ENCODE data around the gene ADARB1. TPM values are rescaled to one million over a fixed set of nuclear protein-coding genes. Genes with fewer than 3 reads are reported as not detected.

ADARB1 gene
- total and polyA plus RNA-seq, 2 donors (not counting 1 experiment from before 2014, with no cell fraction given): 17.1 to 33.3 TPM

- no peak overlapping the region for H3K9ac ChIP-seq (ENCODE audit: low read length)
- WGBS (ENCODE audit: insufficient coverage): 92% methylated on average over 10 of the region's 11 CpGs
- peaks cover 71% of the 10 kb centered on the region for H3K79me2 ChIP-seq (ENCODE audit: control insufficient read depth, insufficient read depth, low read length)
- intact Hi-C loops (cut with micrococcal nuclease): loop anchor here (5.0 kb wide), 1 partner anchor 324 kb away; the partner anchor contains the start of gene UBE2G2
- no peak overlapping the region for H2AFZ ChIP-seq (ENCODE audit: insufficient read depth, low read depth, low read length, poor library complexity, severe bottlenecking)
- Mint-ChIP-seq H3K4me3 (peak overlapping the region; percentile 72), H3K27me3 (no peaks in the 10 kb centered on the region), H3K27ac (peak overlapping the region; percentile 81), H3K9me3 (ENCODE audit: insufficient read depth) (no peaks in the 10 kb centered on the region), H3K4me1 (peaks cover 87% of the 10 kb centered on the region)
- peak overlapping the region; percentile 61 for H3K4me2 ChIP-seq (replicated peaks; ENCODE audit: low read depth, low read length, poor library complexity, severe bottlenecking)
- ATAC-seq (ENCODE audit: low read depth) (no peak), DNase-seq (no peak)
- ChIA-PET CTCF (interaction anchor here (0.7 to 10.0 kb wide), 9 partner anchors 12 to 177 kb away, joined by 3 to 423 read pairs (median 59); no protein-coding TSS in a partner anchor), POLR2A (no interaction called here)
- no peaks in the 10 kb centered on the region for H3K27me3 ChIP-seq (replicated peaks in 1 of 4; ENCODE audit: control extremely low read depth in 1 of 4, control insufficient read depth in 3 of 4, insufficient read depth in 4 of 4, low read length in 3 of 4)
- peaks cover under 1 to 4% of the 10 kb centered on the region in 2 experiments for H3K36me3 ChIP-seq (replicated peaks in 1 of 2; ENCODE audit: control extremely low read depth in 1 of 2, control insufficient read depth in 1 of 2, extremely low read depth in 1 of 2, insufficient read depth in 2 of 2, low read length in 1 of 2)
- TF ChIP-seq EZH2 (IDR thresholded peaks at IDR 0.05; ENCODE audit: borderline replicate concordance, insufficient read depth, low read depth, low read length, poor library complexity, severe bottlenecking) (no peak), CTCF (IDR thresholded peaks at IDR 0.05) (no peak)
- peaks cover 9% of the 10 kb centered on the region for H4K20me1 ChIP-seq (ENCODE audit: control insufficient read depth, insufficient read depth, low read length, poor library complexity, severe bottlenecking)
- no peak overlapping the region for H3K4me3 ChIP-seq (ENCODE audit: control extremely low read depth in 1 of 5, extremely low read depth in 1 of 5, insufficient read depth in 1 of 5, low read depth in 2 of 5, low read length in 4 of 5)
- peak overlapping the region; percentile 66 to 79 for H3K27ac ChIP-seq (ENCODE audit: low read length in 2 of 2)
- H3K4me1 ChIP-seq (ENCODE audit: control insufficient read depth in 2 of 2, insufficient read depth in 2 of 2, low read length in 2 of 2): peaks cover 87 to 88% of the 10 kb centered on the region in 2 donors
- no peaks in the 10 kb centered on the region for H3K9me3 ChIP-seq (ENCODE audit: control extremely low read depth in 1 of 3, control insufficient read depth in 2 of 3, insufficient read depth in 1 of 3, low read length in 2 of 3)
These were observed 51.8 kb downstream of the ADARB1 start for GRCh38 chr21:45126204-45126626.

- Mint-ChIP-seq H3K27ac (no peak overlapping the region), H3K9me3 (ENCODE audit: insufficient read depth) (no peaks in the 10 kb centered on the region), H3K4me3 (peak overlapping the region; percentile 16), H3K4me1 (peaks cover 83% of the 10 kb centered on the region), H3K27me3 (no peaks in the 10 kb centered on the region)
- Histone ChIP-seq H3K9ac (ENCODE audit: low read length) (no peak overlapping the region), H2AFZ (ENCODE audit: insufficient read depth, low read depth, low read length, poor library complexity, severe bottlenecking) (no peak overlapping the region), H3K79me2 (ENCODE audit: control insufficient read depth, insufficient read depth, low read length) (peaks cover 71% of the 10 kb centered on the region), H3K4me2 (replicated peaks; ENCODE audit: low read depth, low read length, poor library complexity, severe bottlenecking) (peak overlapping the region; percentile 10), H3K4me3 (ENCODE audit: control extremely low read depth in 1 of 5, extremely low read depth in 1 of 5, insufficient read depth in 1 of 5, low read depth in 2 of 5, low read length in 4 of 5) (no peak overlapping the region), H4K20me1 (ENCODE audit: control insufficient read depth, insufficient read depth, low read length, poor library complexity, severe bottlenecking) (peaks cover 9% of the 10 kb centered on the region), H3K36me3 (replicated peaks in 1 of 2; ENCODE audit: control extremely low read depth in 1 of 2, control insufficient read depth in 1 of 2, extremely low read depth in 1 of 2, insufficient read depth in 2 of 2, low read length in 1 of 2) (peaks cover 0 to 7% of the 10 kb centered on the region in 2 experiments), H3K27me3 (replicated peaks in 1 of 4; ENCODE audit: control extremely low read depth in 1 of 4, control insufficient read depth in 3 of 4, insufficient read depth in 4 of 4, low read length in 3 of 4) (no peaks in the 10 kb centered on the region), H3K4me1 (ENCODE audit: control insufficient read depth in 2 of 2, insufficient read depth in 2 of 2, low read length in 2 of 2) (peaks cover 81% of the 10 kb centered on the region in 2 donors), H3K27ac (ENCODE audit: low read length in 2 of 2) (no peak overlapping the region), H3K9me3 (ENCODE audit: control extremely low read depth in 1 of 3, control insufficient read depth in 2 of 3, insufficient read depth in 1 of 3, low read length in 2 of 3) (no peaks in the 10 kb centered on the region)
- CTCF ChIA-PET: interaction anchor here (1.9 to 10.0 kb wide), 9 partner anchors 9 to 327 kb away, joined by 16 to 423 read pairs (median 59); partner anchors contain the start of gene UBE2G2
- POLR2A ChIA-PET: no interaction called here
- TF ChIP-seq CTCF (IDR thresholded peaks at IDR 0.05): no peak
- no peak for TF ChIP-seq EZH2 (IDR thresholded peaks at IDR 0.05; ENCODE audit: borderline replicate concordance, insufficient read depth, low read depth, low read length, poor library complexity, severe bottlenecking)
- DNase-seq (no peak), ATAC-seq (ENCODE audit: low read depth) (no peak)
- intact Hi-C loops (cut with micrococcal nuclease): loop anchor here (5.0 kb wide), 1 partner anchor 325 kb away; the partner anchor contains the start of gene UBE2G2
- 93% methylated on average over 7 of the region's 7 CpGs for WGBS (ENCODE audit: insufficient coverage)
These were observed 52.6 kb downstream of the ADARB1 start for GRCh38 chr21:45126983-45127382.

All from B cell (primary cell).